Measurements from ENCODE around the gene CBLC.

The CBLC gene

DNA sequence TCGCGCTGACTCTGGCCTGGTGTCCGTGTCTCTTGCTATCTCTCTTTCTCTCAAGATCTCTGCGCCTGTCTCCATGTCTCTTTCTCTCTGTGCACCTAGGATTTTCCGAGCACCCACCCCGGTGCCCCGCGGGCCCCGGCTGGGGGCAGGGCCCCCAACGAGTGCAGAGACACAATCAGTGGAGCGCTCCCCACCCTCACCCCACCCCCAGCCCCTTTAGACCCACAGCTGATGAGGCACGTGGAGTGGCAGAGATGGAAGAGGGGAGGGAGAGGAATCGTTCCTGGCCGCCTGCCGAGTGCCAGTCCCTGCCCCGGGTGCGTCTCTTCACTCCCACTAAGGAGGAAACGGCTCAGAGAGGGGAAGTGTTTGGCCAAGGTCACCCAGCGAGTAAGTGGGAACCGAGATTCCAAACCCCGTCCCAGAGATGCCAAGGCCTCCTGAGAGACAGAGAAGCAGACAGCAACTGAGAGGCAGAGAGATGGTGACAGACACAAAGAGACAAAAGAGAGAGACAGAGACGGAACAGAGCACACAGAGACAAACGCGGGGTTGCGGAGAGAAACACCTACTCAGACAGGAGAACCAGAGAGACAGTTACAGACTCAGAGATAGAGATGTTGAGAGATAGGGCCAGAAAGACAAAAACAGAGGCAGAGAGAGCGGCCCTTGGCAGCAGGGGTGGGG, 29.8 kb upstream of the CBLC start:
- TF ChIP-seq, protein P1, sequence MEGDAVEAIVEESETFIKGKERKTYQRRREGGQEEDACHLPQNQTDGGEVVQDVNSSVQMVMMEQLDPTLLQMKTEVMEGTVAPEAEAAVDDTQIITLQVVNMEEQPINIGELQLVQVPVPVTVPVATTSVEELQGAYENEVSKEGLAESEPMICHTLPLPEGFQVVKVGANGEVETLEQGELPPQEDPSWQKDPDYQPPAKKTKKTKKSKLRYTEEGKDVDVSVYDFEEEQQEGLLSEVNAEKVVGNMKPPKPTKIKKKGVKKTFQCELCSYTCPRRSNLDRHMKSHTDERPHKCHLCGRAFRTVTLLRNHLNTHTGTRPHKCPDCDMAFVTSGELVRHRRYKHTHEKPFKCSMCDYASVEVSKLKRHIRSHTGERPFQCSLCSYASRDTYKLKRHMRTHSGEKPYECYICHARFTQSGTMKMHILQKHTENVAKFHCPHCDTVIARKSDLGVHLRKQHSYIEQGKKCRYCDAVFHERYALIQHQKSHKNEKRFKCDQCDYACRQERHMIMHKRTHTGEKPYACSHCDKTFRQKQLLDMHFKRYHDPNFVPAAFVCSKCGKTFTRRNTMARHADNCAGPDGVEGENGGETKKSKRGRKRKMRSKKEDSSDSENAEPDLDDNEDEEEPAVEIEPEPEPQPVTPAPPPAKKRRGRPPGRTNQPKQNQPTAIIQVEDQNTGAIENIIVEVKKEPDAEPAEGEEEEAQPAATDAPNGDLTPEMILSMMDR (IDR thresholded peaks at IDR 0.05; ENCODE audit: control extremely low read depth, extremely low read depth, low read depth, missing control alignments): no peak
- no peak for DNase-seq (ENCODE audit: extremely low spot score)
- CTCF ChIA-PET: no interaction called here
- POLR2A ChIA-PET: interaction anchor here (0.6 kb wide), 1 partner anchor 22 kb away, joined by 4 read pairs; no protein-coding TSS in a partner anchor

DNA sequence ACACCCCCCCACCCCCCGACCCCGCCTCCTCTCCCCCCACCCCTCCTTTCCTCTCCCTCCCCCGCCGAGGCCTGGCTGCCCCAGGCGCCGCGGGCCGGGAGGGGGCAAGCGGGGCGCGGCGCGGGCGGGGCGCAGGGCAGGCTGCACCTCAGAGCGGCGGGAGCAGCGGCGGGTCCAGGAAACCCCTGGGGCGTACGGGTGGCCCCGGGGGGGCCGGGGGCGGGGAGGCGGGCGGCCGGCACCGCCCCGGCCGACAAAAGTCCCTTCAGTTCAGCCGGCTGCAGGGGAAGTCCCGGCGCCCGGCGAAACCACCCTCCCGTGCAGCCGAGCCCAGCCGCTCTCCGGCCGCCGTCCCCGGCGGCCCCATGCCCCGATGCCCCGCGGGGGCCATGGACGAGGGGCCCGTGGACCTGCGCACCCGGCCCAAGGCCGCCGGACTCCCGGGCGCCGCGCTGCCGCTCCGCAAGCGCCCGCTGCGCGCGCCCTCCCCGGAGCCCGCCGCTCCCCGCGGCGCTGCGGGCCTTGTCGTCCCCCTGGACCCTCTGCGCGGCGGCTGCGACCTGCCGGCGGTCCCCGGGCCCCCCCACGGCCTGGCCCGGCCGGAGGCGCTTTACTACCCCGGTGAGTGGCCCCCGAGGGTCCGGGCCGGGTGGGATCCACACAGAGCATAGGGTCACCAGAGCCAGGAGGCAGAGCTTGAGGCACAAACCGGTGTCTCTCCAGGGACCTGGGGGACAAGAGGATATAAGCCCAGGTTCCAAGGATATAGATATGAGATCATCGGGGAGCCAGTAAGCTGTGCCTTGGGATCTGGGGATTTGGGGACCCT, 29.1 kb upstream of the CBLC start, which contains the start of gene BCL3:
Gene BCL3, plus strand, starts transcription at position 283 of the 829 bp plus-strand sequence. Its CDS starts 83 bp downstream, at position 366.
- ChIA-PET POLR2A (interaction anchor here (0.6 to 1.2 kb wide), 2 partner anchors 18 to 23 kb away, joined by 4 to 6 read pairs; no protein-coding TSS in a partner anchor), CTCF (interaction anchor here (0.7 to 6.0 kb wide), 8 partner anchors 11 to 61 kb away, joined by 3 to 57 read pairs (median 4); no protein-coding TSS in a partner anchor)
- DNase-seq (ENCODE audit: extremely low spot score): peak; percentile 83
- TF ChIP-seq, protein P1 (IDR thresholded peaks at IDR 0.05; ENCODE audit: control extremely low read depth, extremely low read depth, low read depth, missing control alignments): no peak

DNA sequence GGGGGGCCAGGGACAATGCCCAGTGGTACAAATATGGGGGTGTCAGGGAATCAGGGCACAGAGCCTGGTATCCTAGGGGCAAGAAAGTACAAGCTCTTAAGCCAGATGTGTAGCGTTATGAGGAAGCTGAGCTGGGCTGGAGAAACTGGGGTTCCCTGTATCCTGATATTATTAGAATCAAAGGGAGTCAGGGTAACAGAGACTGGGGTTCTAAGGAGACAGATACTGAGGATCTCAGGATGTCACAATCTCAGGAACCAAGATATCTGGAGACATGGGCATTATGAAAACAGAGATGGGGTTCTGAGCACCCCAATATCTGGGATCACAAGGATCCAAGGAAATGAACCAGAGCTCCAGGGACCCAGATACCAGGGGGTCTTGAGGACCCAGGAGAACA, 28.4 kb upstream of the CBLC start:
- ChIA-PET POLR2A (interaction anchor here (1.2 kb wide), 1 partner anchor 17 kb away, joined by 6 read pairs; no protein-coding TSS in a partner anchor), CTCF (interaction anchor here (0.7 to 6.0 kb wide), 8 partner anchors 11 to 61 kb away, joined by 3 to 57 read pairs (median 4); no protein-coding TSS in a partner anchor)
- TF ChIP-seq, protein P1 (IDR thresholded peaks at IDR 0.05; ENCODE audit: control extremely low read depth, extremely low read depth, low read depth, missing control alignments): no peak
- DNase-seq (ENCODE audit: extremely low spot score): no peak

DNA sequence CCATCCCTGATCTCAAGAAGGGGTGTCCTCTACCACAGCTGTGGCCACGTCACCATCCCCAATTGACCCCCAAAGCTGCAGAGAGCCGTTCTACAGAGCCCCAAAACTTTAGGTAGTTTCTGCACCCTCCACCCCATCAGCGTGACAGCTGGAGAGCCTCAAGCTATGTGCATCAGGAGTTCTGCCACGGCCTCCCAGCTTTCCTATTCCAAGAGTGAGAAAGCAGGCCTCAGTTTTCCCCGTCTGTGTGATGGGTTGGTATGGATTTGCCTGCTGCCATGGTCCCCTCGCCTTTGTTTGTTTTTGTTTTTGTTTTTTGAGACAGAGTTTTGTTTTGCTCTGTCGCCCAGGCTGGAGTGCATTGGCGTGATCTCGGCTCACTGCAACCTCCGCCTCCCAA, 27.7 kb upstream of the CBLC start:
- DNase-seq (ENCODE audit: extremely low spot score): no peak
- TF ChIP-seq, protein P1 (IDR thresholded peaks at IDR 0.05; ENCODE audit: control extremely low read depth, extremely low read depth, low read depth, missing control alignments): no peak
- ChIA-PET POLR2A (interaction anchor here (1.2 kb wide), 1 partner anchor 17 kb away, joined by 6 read pairs; no protein-coding TSS in a partner anchor), CTCF (interaction anchor here (1.2 to 6.0 kb wide), 6 partner anchors 12 to 62 kb away, joined by 3 to 57 read pairs (median 6); no protein-coding TSS in a partner anchor)

DNA sequence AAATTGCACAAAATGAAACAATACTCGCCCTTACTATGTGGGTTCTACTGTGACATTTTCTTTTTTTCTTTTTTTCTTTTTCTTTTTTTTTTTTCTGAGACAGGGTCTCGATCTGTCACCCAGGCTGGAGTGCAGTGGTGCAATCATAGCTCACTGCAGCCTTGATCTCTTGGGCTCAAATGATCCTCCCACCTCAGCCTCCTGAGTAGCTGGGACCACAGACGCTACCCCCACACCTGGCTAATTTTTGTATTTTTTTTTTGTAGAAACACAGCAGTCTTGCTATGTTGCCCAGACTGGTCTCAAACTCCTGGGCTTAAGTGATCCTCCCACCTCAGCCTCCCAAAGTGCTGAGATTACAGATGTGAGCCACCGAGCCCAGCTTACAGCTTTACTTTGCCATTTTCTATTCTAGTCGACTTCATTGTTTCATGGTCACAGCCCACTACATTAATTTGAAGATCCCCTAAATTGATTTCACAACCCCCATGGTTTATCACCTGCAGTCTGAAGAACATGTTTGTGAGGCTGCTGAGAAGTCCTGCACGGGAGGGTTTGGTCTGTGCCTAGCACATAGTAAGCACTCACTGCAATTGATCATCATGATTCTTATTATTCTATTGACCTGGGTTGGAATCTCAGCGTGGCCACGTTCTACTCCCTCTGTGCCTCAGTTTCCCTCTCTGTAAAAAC, 25.4 kb upstream of the CBLC start:
- TF ChIP-seq, protein P1 (IDR thresholded peaks at IDR 0.05; ENCODE audit: control extremely low read depth, extremely low read depth, low read depth, missing control alignments): no peak
- CTCF ChIA-PET: interaction anchor here (1.3 to 6.0 kb wide), 4 partner anchors 14 to 28 kb away, joined by 4 to 57 read pairs (median 24); no protein-coding TSS in a partner anchor
- POLR2A ChIA-PET: interaction anchor here (0.6 to 1.4 kb wide), 4 partner anchors 18 to 78 kb away, joined by 3 read pairs; no protein-coding TSS in a partner anchor
- DNase-seq (ENCODE audit: extremely low spot score): no peak
